Measurements from ENCODE around the gene SLC24A4.

DNA sequence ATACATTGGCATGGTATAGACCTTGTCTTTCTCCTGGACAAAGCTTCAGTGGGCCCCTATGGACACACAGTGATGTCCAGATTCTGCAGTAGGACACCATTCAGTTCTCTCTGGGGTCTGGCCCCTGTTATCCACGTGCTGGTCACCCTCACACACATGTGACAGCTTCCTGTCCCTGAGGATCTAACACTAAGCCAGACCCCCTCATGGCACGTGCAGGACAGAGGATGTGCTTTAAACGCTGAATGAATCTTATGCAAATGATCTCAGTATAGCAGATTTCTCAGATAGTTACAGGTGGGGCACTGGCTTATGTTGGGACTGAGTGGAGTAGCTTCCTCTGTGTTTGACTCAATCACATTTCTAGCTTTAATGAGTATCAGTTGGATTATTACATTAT lies 33.7 kb downstream of the SLC24A4 start:
- TF ChIP-seq POLR2A (IDR thresholded peaks at IDR 0.05) (no peak), POLR2AphosphoS5 (IDR thresholded peaks at IDR 0.05) (no peak)
- TF ChIP-seq, protein P1, sequence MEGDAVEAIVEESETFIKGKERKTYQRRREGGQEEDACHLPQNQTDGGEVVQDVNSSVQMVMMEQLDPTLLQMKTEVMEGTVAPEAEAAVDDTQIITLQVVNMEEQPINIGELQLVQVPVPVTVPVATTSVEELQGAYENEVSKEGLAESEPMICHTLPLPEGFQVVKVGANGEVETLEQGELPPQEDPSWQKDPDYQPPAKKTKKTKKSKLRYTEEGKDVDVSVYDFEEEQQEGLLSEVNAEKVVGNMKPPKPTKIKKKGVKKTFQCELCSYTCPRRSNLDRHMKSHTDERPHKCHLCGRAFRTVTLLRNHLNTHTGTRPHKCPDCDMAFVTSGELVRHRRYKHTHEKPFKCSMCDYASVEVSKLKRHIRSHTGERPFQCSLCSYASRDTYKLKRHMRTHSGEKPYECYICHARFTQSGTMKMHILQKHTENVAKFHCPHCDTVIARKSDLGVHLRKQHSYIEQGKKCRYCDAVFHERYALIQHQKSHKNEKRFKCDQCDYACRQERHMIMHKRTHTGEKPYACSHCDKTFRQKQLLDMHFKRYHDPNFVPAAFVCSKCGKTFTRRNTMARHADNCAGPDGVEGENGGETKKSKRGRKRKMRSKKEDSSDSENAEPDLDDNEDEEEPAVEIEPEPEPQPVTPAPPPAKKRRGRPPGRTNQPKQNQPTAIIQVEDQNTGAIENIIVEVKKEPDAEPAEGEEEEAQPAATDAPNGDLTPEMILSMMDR (IDR thresholded peaks at IDR 0.05): no peak

Data from breast epithelium (tissue), 3 donors.